Vagina (tissue), 2 donors: Measurements from ENCODE around the gene PHTF1.

Experiments used
- POLR2A ChIP-seq, 2 donors: fragments of 450-650 bp; IDR thresholded peaks; one replicate each; pipeline ENCODE4 v1.6.1; 2017; ENCODE audit warnings: antibody characterized with exemption in 2 of 2, mild to moderate bottlenecking in 2 of 2, moderate library complexity in 2 of 2
- TF ChIP-seq, protein P1 (sequence below), 3 experiments: fragments of 450-650 bp in 2 of 3; fragments of 200-600 bp in 1 of 3; sonication (generic) in 1 of 3; IDR thresholded peaks; one replicate each; pipeline ENCODE4 v1.5.1; 2017 to 2019; ENCODE audit warnings: antibody characterized with exemption in 3 of 3, mild to moderate bottlenecking in 2 of 3, moderate library complexity in 2 of 3

DNA sequence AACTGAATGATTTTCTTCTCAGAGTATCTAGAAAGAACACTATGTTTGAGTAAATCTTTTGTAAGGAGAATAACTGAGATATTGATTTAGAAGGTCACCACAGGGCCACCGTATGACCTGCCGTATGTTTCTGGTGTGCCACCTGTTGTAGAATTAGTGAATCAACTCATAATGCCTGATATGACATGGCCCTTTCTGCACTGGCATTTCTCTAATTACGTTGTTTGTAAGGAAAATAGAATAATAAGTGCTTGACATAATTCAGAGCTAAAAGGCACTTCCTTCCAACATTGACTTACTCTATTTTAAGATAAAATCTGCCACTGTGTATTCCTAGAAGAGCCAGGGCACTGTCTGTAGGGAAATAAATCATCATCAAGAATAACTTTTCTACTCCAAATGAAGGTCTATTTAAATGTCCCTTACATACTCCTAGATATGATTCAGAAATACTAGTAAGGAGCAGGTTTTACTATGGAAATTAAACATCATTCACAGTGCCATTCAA, 101.7 kb downstream of the PHTF1 start:
- no peak for TF ChIP-seq POLR2A (IDR thresholded peaks at IDR 0.05)
- TF ChIP-seq, protein P1, sequence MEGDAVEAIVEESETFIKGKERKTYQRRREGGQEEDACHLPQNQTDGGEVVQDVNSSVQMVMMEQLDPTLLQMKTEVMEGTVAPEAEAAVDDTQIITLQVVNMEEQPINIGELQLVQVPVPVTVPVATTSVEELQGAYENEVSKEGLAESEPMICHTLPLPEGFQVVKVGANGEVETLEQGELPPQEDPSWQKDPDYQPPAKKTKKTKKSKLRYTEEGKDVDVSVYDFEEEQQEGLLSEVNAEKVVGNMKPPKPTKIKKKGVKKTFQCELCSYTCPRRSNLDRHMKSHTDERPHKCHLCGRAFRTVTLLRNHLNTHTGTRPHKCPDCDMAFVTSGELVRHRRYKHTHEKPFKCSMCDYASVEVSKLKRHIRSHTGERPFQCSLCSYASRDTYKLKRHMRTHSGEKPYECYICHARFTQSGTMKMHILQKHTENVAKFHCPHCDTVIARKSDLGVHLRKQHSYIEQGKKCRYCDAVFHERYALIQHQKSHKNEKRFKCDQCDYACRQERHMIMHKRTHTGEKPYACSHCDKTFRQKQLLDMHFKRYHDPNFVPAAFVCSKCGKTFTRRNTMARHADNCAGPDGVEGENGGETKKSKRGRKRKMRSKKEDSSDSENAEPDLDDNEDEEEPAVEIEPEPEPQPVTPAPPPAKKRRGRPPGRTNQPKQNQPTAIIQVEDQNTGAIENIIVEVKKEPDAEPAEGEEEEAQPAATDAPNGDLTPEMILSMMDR (IDR thresholded peaks at IDR 0.05) = no peak
